NB4 (cell line): Measurements from ENCODE around the gene ZFP36L2.

ENCODE experiments used
- DNase-seq: peaks from one replicate; pipeline ENCODE4 v3.0.0; 2010; ENCODE audit warnings: low read depth
- H3K4me3 ChIP-seq: one replicate; pipeline ENCODE4 v1.5.1; 2011; ENCODE audit warnings: mild to moderate bottlenecking, low read depth, low read length, moderate library complexity
- MAX ChIP-seq: IDR thresholded peaks from 2 replicates; pipeline ENCODE4 v1.6.1; 2011; ENCODE audit warnings: low read depth, low read length
- MYC ChIP-seq: IDR thresholded peaks from 2 replicates; pipeline ENCODE4 v1.6.1; 2011; ENCODE audit warnings: low read depth, low read length
- POLR2A ChIP-seq: IDR thresholded peaks from 2 replicates; pipeline ENCODE4 v1.6.1; 2011; ENCODE audit warnings: mild to moderate bottlenecking; ENCODE audit not compliant: insufficient read length; ENCODE audit errors: extremely low read depth
- TF ChIP-seq, protein P1 (sequence below): IDR thresholded peaks from one replicate; pipeline ENCODE4 v1.5.1; 2012; ENCODE audit warnings: low read depth, low read length

Gene ZFP36L2

GRCh38 chr2:43255296-43255910, 29.0 kb upstream of the ZFP36L2 start:
- no peak for DNase-seq
- no peak overlapping the region for H3K4me3 ChIP-seq
- TF ChIP-seq, protein P1, sequence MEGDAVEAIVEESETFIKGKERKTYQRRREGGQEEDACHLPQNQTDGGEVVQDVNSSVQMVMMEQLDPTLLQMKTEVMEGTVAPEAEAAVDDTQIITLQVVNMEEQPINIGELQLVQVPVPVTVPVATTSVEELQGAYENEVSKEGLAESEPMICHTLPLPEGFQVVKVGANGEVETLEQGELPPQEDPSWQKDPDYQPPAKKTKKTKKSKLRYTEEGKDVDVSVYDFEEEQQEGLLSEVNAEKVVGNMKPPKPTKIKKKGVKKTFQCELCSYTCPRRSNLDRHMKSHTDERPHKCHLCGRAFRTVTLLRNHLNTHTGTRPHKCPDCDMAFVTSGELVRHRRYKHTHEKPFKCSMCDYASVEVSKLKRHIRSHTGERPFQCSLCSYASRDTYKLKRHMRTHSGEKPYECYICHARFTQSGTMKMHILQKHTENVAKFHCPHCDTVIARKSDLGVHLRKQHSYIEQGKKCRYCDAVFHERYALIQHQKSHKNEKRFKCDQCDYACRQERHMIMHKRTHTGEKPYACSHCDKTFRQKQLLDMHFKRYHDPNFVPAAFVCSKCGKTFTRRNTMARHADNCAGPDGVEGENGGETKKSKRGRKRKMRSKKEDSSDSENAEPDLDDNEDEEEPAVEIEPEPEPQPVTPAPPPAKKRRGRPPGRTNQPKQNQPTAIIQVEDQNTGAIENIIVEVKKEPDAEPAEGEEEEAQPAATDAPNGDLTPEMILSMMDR, result no peak
- TF ChIP-seq POLR2A (no peak), MYC (no peak), MAX (no peak)

- TF ChIP-seq MYC (no peak), POLR2A (no peak), MAX (no peak)
- TF ChIP-seq, protein P1, result no peak
- DNase-seq, result no peak
- no peak overlapping the region for H3K4me3 ChIP-seq
Measured at GRCh38 chr2:43254331-43254730, 27.9 kb upstream of the ZFP36L2 start.

GRCh38 chr2:43251171-43251731, 24.8 kb upstream of the ZFP36L2 start:
- no peak for TF ChIP-seq MYC
- no peak for TF ChIP-seq MAX
- TF ChIP-seq, protein P1, result no peak
- TF ChIP-seq POLR2A, result no peak
- no peak overlapping the region for H3K4me3 ChIP-seq
- DNase-seq, result no peak

DNA sequence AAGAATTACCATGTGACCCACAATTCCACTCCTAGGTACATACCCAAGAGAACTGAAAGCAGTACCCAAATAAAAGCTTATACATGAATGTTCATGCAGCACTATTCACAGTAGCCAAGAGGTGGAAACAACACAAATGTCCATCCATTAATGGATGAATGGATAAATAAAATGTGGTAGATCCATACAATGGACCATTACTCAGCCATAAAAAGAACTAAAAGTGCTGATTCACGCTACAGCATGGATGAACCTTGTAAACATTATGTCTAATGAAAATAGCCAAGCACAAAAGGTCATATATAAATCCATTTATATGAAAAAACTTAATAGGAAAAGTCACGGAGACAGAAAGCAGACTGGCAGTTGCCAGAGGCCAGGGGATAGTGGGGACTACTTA, 23.6 kb upstream of the ZFP36L2 start:
- no peak overlapping the region for H3K4me3 ChIP-seq
- TF ChIP-seq POLR2A (no peak), MYC (no peak), MAX (no peak)
- TF ChIP-seq, protein P1, result no peak
- DNase-seq, result no peak

- DNase-seq, result no peak
- TF ChIP-seq POLR2A, result no peak
- TF ChIP-seq MAX, result no peak
- TF ChIP-seq, protein P1, result no peak
- TF ChIP-seq MYC, result no peak
- H3K4me3 ChIP-seq, result no peak overlapping the region
Measured at GRCh38 chr2:43248621-43249020, 22.2 kb upstream of the ZFP36L2 start.
